ENCODE data around the gene ITGB5.

- TF ChIP-seq CTCF (conservative IDR thresholded peaks at IDR 0.05 in 1 of 2, IDR thresholded peaks at IDR 0.05 in 1 of 2; ENCODE audit: extremely low read depth in 1 of 2, insufficient read depth in 1 of 2, low read depth in 1 of 2, low read length in 2 of 2) (no peak), EZH2 (IDR thresholded peaks at IDR 0.05; ENCODE audit: borderline replicate concordance, low read length) (no peak)
These were observed 95.5 kb downstream of the ITGB5 start for GRCh38 chr3:124791639-124792151.
